Mesendoderm (in vitro differentiated cells): ENCODE measurements around the gene ASNSD1. TPM values are rescaled to one million over a fixed set of nuclear protein-coding genes. Genes with fewer than 3 reads are reported as not detected.
A peak's percentile ranks its signal among the peaks of the same experiment; 100 is the strongest.

Experiments used
- DNase-seq: peaks from one replicate; pipeline ENCODE4 v3.0.0; 2013
- H2AK5ac ChIP-seq: 2 replicates; pipeline ENCODE4 v1.6.1; 2013; ENCODE audit warnings: low read length, inconsistent platforms
- H2BK120ac ChIP-seq: 2 replicates; pipeline ENCODE4 v1.6.1; 2013; ENCODE audit warnings: low read depth, mild to moderate bottlenecking, low read length, moderate library complexity, mixed read lengths
- H2BK15ac ChIP-seq: replicated peaks from 2 replicates; pipeline ENCODE4 v1.6.1; 2013; ENCODE audit warnings: low read depth, mild to moderate bottlenecking, moderate library complexity
- H2BK5ac ChIP-seq: 2 replicates; pipeline ENCODE4 v1.6.1; 2013; ENCODE audit warnings: low read length, inconsistent platforms
- H3K18ac ChIP-seq: 2 replicates; pipeline ENCODE4 v1.6.1; 2013; ENCODE audit warnings: mild to moderate bottlenecking, low read length, mixed read lengths
- H3K23ac ChIP-seq: one replicate; pipeline ENCODE4 v1.6.1; 2013; ENCODE audit warnings: low read length
- H3K27ac ChIP-seq: 2 replicates; pipeline ENCODE4 v1.5.1; 2013; ENCODE audit warnings: low read depth, mild to moderate bottlenecking, inconsistent platforms, low read length, moderate library complexity
- H3K27me3 ChIP-seq: 2 replicates; pipeline ENCODE4 v1.6.1; 2013; ENCODE audit warnings: low read length, control low read depth, mild to moderate bottlenecking, inconsistent platforms; ENCODE audit not compliant: insufficient read depth, poor library complexity
- H3K36me3 ChIP-seq: 2 replicates; pipeline ENCODE4 v1.6.1; 2013; ENCODE audit warnings: low read length, inconsistent platforms; ENCODE audit not compliant: control insufficient read depth, insufficient read depth
- H3K4ac ChIP-seq: one replicate; pipeline ENCODE4 v1.6.1; 2013; ENCODE audit warnings: low read depth, mild to moderate bottlenecking, low read length, moderate library complexity
- H3K4me1 ChIP-seq: 2 replicates; pipeline ENCODE4 v1.6.1; 2013; ENCODE audit warnings: low read depth, low read length, inconsistent platforms; ENCODE audit not compliant: control insufficient read depth
- H3K4me2 ChIP-seq: 2 replicates; pipeline ENCODE4 v1.6.1; 2013; ENCODE audit warnings: low read length
- H3K4me3 ChIP-seq: 2 replicates; pipeline ENCODE4 v1.5.1; 2013; ENCODE audit warnings: mild to moderate bottlenecking, low read length
- H3K56ac ChIP-seq: one replicate; pipeline ENCODE4 v1.6.1; 2013; ENCODE audit warnings: low read length
- H3K79me1 ChIP-seq: 2 replicates; pipeline ENCODE4 v1.6.1; 2013; ENCODE audit warnings: low read length, inconsistent platforms
- H3K79me2 ChIP-seq: 2 replicates; pipeline ENCODE4 v1.6.1; 2013; ENCODE audit warnings: mild to moderate bottlenecking, low read length; ENCODE audit not compliant: control insufficient read depth, insufficient read depth
- H3K9ac ChIP-seq: 2 replicates; pipeline ENCODE4 v1.6.1; 2013; ENCODE audit warnings: low read length, inconsistent platforms
- H4K5ac ChIP-seq: one replicate; pipeline ENCODE4 v1.6.1; 2013; ENCODE audit warnings: low read length
- H4K8ac ChIP-seq: one replicate; pipeline ENCODE4 v1.6.1; 2013; ENCODE audit warnings: low read depth, mild to moderate bottlenecking, control low read depth, low read length, moderate library complexity
- WGBS: extraction: QIAGEN DNeasy Blood & Tissue Kit; methylation state at CpG from one replicate; pipeline ENCODE4 v1.1.7; 2013; ENCODE audit warnings: low lambda C conversion rate, missing lambda C conversion rate; ENCODE audit not compliant: insufficient coverage; ENCODE audit errors: extremely low coverage; 5-methylcytosine and 5-hydroxymethylcytosine counted together
- polyA plus RNA-seq, 2 experiments: library from polyadenylated mRNA; stranded (reverse); fragments of 200-250 nt; gene quantifications; one replicate each; pipeline ENCODE4 v1.2.3, GENCODE V29; 2013

The ASNSD1 gene
- polyA plus RNA-seq (2013, experiment 1 of 2) = 115 TPM
- 114 TPM for polyA plus RNA-seq (2013, experiment 2 of 2)

DNA sequence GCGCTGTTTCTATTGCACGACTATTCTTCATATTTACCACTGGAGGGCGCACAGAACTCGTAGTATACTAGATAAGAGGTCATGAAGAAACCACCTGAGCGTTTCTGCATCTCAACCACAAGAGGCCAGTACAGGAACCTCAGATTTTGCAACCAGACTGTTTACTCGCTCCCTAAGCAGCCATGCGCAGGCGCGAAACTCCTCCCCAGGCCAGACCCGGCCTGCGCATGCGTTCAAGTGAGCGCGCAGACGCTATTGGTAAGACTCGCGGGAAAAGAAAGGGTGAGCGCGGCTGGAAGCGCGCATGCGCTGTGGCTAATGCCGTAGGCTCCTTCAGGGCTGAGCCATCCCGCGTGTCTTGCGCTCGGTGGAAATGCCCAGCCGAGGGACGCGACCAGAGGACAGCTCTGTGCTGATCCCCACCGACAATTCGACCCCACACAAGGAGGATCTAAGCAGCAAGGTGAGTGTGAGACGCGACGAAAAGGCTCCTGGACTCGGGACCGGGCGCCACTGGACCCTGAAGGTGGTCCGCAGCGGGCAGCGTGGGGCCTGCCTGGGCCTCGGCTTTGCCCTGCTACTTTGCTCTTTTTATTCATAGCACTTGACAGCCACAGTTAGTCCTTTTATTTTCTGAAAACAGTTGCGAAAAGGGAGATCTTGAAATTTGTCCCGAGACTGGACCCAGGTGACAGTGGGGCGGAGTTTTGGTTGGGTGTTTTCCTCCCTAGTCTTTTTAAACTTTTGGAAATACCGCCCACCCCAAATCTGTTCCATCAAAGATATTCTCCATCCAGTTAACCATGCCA is at the start of gene ASNSD1:
Gene ASNSD1, plus strand, starts transcription at position 312 of the 809 bp plus-strand sequence. CDS start 4,674 bp downstream, outside the sequence.
- no CpG with 5 or more reads among the region's 46 CpGs for WGBS
- Histone ChIP-seq H3K27ac (no peak within 1 kb of the TSS), H3K18ac (peak within 1 kb of the TSS; percentile 42), H2AK5ac (no peak within 1 kb of the TSS), H3K4me1 (peaks cover 9% of the 10 kb centered on the region), H3K79me1 (peaks cover 10% of the 10 kb centered on the region), H4K8ac (no peak within 1 kb of the TSS), H2BK15ac (no peak within 1 kb of the TSS), H3K4ac (no peak within 1 kb of the TSS), H3K79me2 (peaks cover 12% of the 10 kb centered on the region), H3K56ac (peak within 1 kb of the TSS; percentile 100), H3K23ac (peak within 1 kb of the TSS; percentile 91), H3K36me3 (no peaks in the 10 kb centered on the region), H4K5ac (no peak within 1 kb of the TSS), H2BK5ac (peak within 1 kb of the TSS; percentile 35), H3K27me3 (no peaks in the 10 kb centered on the region), H3K4me2 (peak within 1 kb of the TSS; percentile 91), H3K9ac (peak within 1 kb of the TSS; percentile 99), H2BK120ac (no peak within 1 kb of the TSS), H3K4me3 (peak within 1 kb of the TSS; percentile 99)
- peak; percentile 100 for DNase-seq

DNA sequence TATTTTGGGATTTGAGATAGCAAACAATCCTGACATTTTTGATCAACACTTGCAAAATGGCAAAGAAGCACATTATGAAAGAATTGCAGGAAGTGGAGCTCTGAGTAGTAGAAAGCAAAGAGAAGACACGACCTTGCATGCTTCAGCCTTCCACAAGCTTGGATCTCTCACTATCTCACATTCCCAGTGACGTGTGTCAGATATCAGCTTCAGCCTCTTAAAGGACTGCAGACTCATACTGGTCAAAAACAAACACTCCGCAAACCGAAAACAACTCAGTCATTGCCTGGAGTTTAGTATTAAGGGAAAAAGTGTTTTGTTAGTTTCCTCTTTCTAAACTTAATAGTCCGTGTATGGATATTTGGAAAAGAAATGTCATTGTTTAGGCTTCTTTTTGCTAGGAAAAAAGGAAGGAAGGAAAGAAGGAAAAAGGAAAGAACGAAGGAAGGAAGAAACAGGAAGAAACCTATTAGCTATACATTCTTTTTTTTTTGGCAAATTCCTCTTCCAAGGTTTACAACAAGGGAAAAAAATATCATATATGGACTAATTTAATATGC is 48.1 kb upstream of the ASNSD1 start:
- Histone ChIP-seq H3K4me3 (no peak overlapping the region), H3K79me1 (no peaks in the 10 kb centered on the region), H3K4ac (no peak overlapping the region), H2BK5ac (no peak overlapping the region), H3K79me2 (no peaks in the 10 kb centered on the region), H2BK15ac (no peak overlapping the region), H3K4me1 (no peaks in the 10 kb centered on the region), H3K18ac (no peak overlapping the region), H3K56ac (no peak overlapping the region), H3K36me3 (no peaks in the 10 kb centered on the region), H4K5ac (no peak overlapping the region), H2BK120ac (no peak overlapping the region), H4K8ac (no peak overlapping the region), H3K4me2 (no peak overlapping the region), H3K23ac (no peak overlapping the region), H3K27me3 (no peaks in the 10 kb centered on the region), H3K9ac (no peak overlapping the region), H3K27ac (no peak overlapping the region), H2AK5ac (no peak overlapping the region)
- peak; percentile 94 for DNase-seq
- WGBS = no CpG with 5 or more reads among the region's 6 CpGs

DNA sequence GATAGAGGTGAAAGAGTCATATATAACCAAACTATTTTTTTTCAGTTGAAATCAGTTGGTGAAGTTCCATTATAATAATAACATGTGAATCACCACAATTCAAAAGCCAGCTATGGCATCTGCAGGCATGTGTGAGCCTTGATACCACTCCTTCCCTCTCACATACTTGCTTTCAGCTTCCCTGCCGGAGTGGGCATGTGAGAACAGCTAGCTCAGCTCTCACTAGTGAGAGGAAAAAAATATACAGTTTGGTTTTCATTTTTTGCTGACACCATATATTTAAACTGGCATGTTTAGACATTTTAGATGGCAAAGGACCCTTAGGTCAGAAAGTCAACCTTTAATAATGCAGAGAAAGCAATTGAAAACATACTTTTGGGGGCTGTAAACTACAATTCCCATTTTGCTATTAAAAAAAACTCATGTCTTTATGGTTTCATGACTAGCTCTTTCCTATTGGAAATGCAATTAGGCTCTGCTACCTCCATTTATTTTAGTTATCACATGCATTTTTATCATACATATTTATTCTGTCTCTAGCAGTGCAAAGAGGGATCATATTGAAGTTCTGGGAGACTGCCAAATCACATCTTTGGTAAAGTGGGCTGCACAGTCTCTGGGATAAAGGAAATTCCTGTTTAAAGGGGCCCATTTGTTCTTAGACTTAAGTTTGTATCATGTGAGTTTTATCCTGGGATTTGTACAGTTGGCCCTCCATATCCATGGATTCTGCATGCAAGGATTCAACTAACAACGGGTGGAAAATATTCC is 47.4 kb upstream of the ASNSD1 start:
- H4K8ac ChIP-seq = no peak overlapping the region
- H2BK120ac ChIP-seq = no peak overlapping the region
- no peaks in the 10 kb centered on the region for H3K27me3 ChIP-seq
- H3K9ac ChIP-seq = no peak overlapping the region
- no peaks in the 10 kb centered on the region for H3K79me2 ChIP-seq
- no peaks in the 10 kb centered on the region for H3K4me1 ChIP-seq
- H3K4ac ChIP-seq = no peak overlapping the region
- H3K18ac ChIP-seq = peak overlapping the region; percentile 30
- H4K5ac ChIP-seq = no peak overlapping the region
- no peak overlapping the region for H3K56ac ChIP-seq
- no peak overlapping the region for H2AK5ac ChIP-seq
- H3K4me3 ChIP-seq = no peak overlapping the region
- H3K4me2 ChIP-seq = no peak overlapping the region
- H3K23ac ChIP-seq = no peak overlapping the region
- peak; percentile 41 for DNase-seq
- H2BK15ac ChIP-seq = no peak overlapping the region
- H2BK5ac ChIP-seq = no peak overlapping the region
- WGBS = no CpG with 5 or more reads among the region's 2 CpGs
- no peaks in the 10 kb centered on the region for H3K36me3 ChIP-seq
- H3K79me1 ChIP-seq = no peaks in the 10 kb centered on the region
- no peak overlapping the region for H3K27ac ChIP-seq

DNA sequence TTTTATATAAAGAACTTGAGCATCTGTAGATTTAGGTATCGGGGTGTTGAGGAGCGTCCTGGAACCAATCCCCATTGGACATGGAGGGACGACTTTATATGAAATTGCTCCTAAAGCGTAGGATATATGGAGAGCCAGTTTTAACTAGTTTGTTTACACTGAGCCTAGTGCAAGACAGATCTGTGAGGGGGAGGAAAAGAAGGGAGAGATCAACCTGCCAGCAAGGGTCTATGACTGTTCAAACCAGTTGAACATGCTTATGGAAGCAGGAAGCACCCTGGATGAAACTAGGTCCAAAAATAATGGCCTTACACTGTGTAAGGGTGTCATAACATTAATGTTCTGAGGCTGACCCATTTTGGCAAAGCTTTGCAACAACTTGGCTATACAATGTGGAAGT is 46.7 kb upstream of the ASNSD1 start:
- no peaks in the 10 kb centered on the region for H3K4me1 ChIP-seq
- no peaks in the 10 kb centered on the region for H3K79me1 ChIP-seq
- H3K27me3 ChIP-seq = no peaks in the 10 kb centered on the region
- no peak overlapping the region for H3K18ac ChIP-seq
- no peak overlapping the region for H3K4me3 ChIP-seq
- H3K4ac ChIP-seq = no peak overlapping the region
- DNase-seq = no peak
- no peak overlapping the region for H2BK120ac ChIP-seq
- no peak overlapping the region for H2BK5ac ChIP-seq
- no peak overlapping the region for H4K8ac ChIP-seq
- H2BK15ac ChIP-seq = no peak overlapping the region
- no peak overlapping the region for H2AK5ac ChIP-seq
- no peaks in the 10 kb centered on the region for H3K79me2 ChIP-seq
- H3K36me3 ChIP-seq = no peaks in the 10 kb centered on the region
- no peak overlapping the region for H3K56ac ChIP-seq
- no CpG with 5 or more reads among the region's 4 CpGs for WGBS
- no peak overlapping the region for H3K23ac ChIP-seq
- no peak overlapping the region for H3K27ac ChIP-seq
- H3K9ac ChIP-seq = no peak overlapping the region
- H4K5ac ChIP-seq = no peak overlapping the region
- no peak overlapping the region for H3K4me2 ChIP-seq

DNA sequence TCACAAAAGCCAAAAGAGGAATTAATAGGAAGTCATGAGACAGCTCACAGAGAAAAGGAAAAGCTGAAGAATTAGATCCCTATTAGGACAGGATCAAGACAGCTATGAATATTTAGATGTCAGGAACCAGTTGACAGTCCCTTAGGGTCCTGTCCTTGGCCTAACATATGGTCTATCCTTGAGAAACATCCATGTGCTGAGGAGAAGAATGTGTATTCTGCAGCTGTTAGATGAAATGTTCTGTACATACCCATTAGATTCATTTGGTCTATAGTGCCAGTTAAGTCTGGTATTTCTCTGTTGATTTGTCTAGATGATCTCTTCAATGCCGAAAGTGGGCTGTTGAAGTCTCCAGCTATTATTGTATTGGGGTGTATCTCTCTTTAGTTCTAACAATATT is 43.1 kb upstream of the ASNSD1 start:
- H3K18ac ChIP-seq = no peak overlapping the region
- H2BK15ac ChIP-seq = no peak overlapping the region
- no peak overlapping the region for H3K9ac ChIP-seq
- H3K36me3 ChIP-seq = no peaks in the 10 kb centered on the region
- no peak overlapping the region for H2AK5ac ChIP-seq
- H4K8ac ChIP-seq = no peak overlapping the region
- no peak overlapping the region for H3K27ac ChIP-seq
- H4K5ac ChIP-seq = no peak overlapping the region
- no CpG with 5 or more reads among the region's 1 CpG for WGBS
- no peaks in the 10 kb centered on the region for H3K79me2 ChIP-seq
- no peak for DNase-seq
- no peak overlapping the region for H3K4me3 ChIP-seq
- no peak overlapping the region for H3K4ac ChIP-seq
- H3K27me3 ChIP-seq = no peaks in the 10 kb centered on the region
- H2BK5ac ChIP-seq = no peak overlapping the region
- H3K4me2 ChIP-seq = no peak overlapping the region
- H3K23ac ChIP-seq = no peak overlapping the region
- H3K79me1 ChIP-seq = no peaks in the 10 kb centered on the region
- peaks cover 1% of the 10 kb centered on the region for H3K4me1 ChIP-seq
- no peak overlapping the region for H2BK120ac ChIP-seq
- no peak overlapping the region for H3K56ac ChIP-seq
